Colonic mucosa (tissue), 4 donors: ENCODE results near the gene LNX1. TPM values are rescaled to one million over a fixed set of nuclear protein-coding genes. Genes with fewer than 3 reads are reported as not detected.

ENCODE experiments used
- DNase-seq: peaks from one replicate; pipeline ENCODE4 v3.0.0-alpha.2; 2020
- H3K27ac ChIP-seq: fragments of 200-600 bp; one replicate; pipeline ENCODE4 v1.8.0; 2021
- H3K27me3 ChIP-seq: fragments of 200-600 bp; one replicate; pipeline ENCODE4 v1.8.0; 2021
- H3K36me3 ChIP-seq: fragments of 200-600 bp; one replicate; pipeline ENCODE4 v1.8.0; 2021
- H3K4me1 ChIP-seq: fragments of 200-600 bp; one replicate; pipeline ENCODE4 v1.8.0; 2021; ENCODE audit warnings: mild to moderate bottlenecking
- H3K4me3 ChIP-seq: fragments of 200-600 bp; one replicate; pipeline ENCODE4 v1.8.0; 2021
- H3K9ac ChIP-seq, 2 donors: one replicate each; pipeline ENCODE4 v1.7.0; 2013; ENCODE audit warnings: control low read depth in 2 of 2, low read depth in 2 of 2, low read length in 2 of 2
- H3K9me3 ChIP-seq: fragments of 200-600 bp; one replicate; pipeline ENCODE4 v1.8.0; 2021
- intact Hi-C: fragments of 100-400 bp; cut with DNase I; formaldehyde crosslinking; loops from one replicate; pipeline ENCODE4 v1.14.1; 2022
- total RNA-seq, 2 donors: library from RNA; stranded (reverse); fragmentation: NEBNext Ultra II Directional in 1 of 2; extraction: Animal tissue kit (Norgen Biotek cat#: 25700) in 1 of 2; gene quantifications; one replicate each; pipeline ENCODE4 v1.2.1, GENCODE V29; 2021
- TF ChIP-seq, protein P1 (sequence below): fragments of 200-600 bp; IDR thresholded peaks from one replicate; pipeline ENCODE4 v1.8.0; 2022; ENCODE audit warnings: antibody characterized with exemption, mild to moderate bottlenecking
- donor health status: healthy.
- donor health status: DM: no; HTN: no; CAD: no.
- donor health status: DM: no; HTN: no; CAD: no.

The LNX1 gene
- total RNA-seq, 2 donors from 2014 or later, result 9.7 to 25.0 TPM

DNA sequence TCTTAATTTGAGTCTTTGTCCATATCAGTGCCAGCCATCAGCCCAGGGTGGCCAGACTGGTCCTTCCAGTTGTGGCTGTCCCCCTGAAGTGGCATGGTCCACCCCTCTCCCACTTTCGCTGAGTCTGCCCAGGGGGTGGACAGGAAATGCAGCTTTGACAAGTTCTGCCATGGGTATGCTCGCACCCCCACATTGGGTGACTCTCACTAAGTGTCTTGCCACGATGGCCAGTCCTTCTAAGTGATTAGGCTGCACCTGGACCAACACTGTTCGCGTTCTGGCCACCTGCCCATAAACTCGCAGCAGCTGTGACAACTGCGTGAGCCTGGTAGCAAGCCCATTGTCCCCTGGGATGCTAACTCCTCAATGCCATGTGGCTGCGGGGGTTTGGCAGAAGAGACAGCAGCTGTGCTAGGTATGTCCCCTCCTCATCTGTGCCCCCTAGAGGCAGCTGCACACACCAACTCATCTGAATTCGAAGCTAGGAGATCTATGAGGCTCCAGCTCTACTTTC lies 10.0 kb upstream of the LNX1 start:
- Histone ChIP-seq H3K9me3 (no peaks in the 10 kb centered on the region), H3K4me3 (no peak overlapping the region), H3K36me3 (no peaks in the 10 kb centered on the region), H3K27ac (no peak overlapping the region), H3K4me1 (no peaks in the 10 kb centered on the region), H3K9ac (no peak overlapping the region), H3K27me3 (no peaks in the 10 kb centered on the region)
- intact Hi-C loops, result no loop called here
- TF ChIP-seq, protein P1, sequence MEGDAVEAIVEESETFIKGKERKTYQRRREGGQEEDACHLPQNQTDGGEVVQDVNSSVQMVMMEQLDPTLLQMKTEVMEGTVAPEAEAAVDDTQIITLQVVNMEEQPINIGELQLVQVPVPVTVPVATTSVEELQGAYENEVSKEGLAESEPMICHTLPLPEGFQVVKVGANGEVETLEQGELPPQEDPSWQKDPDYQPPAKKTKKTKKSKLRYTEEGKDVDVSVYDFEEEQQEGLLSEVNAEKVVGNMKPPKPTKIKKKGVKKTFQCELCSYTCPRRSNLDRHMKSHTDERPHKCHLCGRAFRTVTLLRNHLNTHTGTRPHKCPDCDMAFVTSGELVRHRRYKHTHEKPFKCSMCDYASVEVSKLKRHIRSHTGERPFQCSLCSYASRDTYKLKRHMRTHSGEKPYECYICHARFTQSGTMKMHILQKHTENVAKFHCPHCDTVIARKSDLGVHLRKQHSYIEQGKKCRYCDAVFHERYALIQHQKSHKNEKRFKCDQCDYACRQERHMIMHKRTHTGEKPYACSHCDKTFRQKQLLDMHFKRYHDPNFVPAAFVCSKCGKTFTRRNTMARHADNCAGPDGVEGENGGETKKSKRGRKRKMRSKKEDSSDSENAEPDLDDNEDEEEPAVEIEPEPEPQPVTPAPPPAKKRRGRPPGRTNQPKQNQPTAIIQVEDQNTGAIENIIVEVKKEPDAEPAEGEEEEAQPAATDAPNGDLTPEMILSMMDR, result no peak
- DNase-seq, result peak; percentile 45

DNA sequence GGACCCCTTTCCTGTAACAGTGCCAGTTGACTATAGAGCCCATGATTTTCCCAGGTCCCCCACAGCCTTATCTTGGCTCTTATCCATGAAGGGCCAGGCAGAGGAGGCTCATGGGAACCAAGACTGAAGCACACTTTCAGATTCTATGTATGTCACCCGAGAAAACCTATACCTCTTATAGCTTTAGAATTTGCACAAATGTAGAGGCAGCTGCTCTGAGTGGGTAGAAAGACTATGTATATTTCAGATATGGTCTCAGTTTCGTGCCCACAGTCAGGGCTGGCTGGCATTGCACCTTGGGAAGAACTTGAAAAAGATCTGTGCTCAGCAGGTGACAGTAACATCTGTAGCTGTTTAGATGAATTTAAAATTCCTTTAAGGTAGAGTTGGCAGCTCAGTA lies 8.3 kb upstream of the LNX1 start:
- Histone ChIP-seq H3K4me1 (no peaks in the 10 kb centered on the region), H3K27me3 (no peaks in the 10 kb centered on the region), H3K27ac (no peak overlapping the region), H3K9ac (no peak overlapping the region), H3K9me3 (no peaks in the 10 kb centered on the region), H3K36me3 (no peaks in the 10 kb centered on the region), H3K4me3 (no peak overlapping the region)
- no peak for DNase-seq
- TF ChIP-seq, protein P1, result no peak
- intact Hi-C loops, result no loop called here

DNA sequence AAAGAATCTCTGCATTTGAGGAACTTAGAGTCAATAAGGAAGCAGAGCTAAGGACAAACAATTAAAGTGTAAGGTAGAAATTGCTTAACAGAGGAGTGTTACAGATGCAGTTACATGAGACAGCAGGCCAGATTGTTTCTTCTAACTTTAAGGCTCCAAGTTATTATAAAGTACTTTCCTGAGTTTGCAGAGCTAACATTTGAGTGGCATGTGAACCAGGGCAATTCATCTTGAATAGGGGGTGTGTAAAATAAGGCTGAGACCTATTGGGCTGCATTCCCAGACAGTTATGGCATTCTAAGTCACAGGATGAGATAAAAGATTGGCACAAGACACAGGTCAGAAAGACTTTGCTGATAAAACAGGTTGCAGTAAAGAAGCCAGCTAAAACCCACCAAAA lies 7.6 kb upstream of the LNX1 start:
- H3K9me3 ChIP-seq, result no peaks in the 10 kb centered on the region
- TF ChIP-seq, protein P1, result no peak
- H3K9ac ChIP-seq, result no peak overlapping the region
- H3K4me3 ChIP-seq, result no peak overlapping the region
- DNase-seq, result peak; percentile 53
- intact Hi-C loops, result no loop called here
- H3K27me3 ChIP-seq, result no peaks in the 10 kb centered on the region
- H3K27ac ChIP-seq, result no peak overlapping the region
- H3K4me1 ChIP-seq, result no peaks in the 10 kb centered on the region
- no peaks in the 10 kb centered on the region for H3K36me3 ChIP-seq

- Histone ChIP-seq H3K4me3 (no peak overlapping the region), H3K27me3 (no peaks in the 10 kb centered on the region), H3K9me3 (no peaks in the 10 kb centered on the region), H3K36me3 (no peaks in the 10 kb centered on the region), H3K4me1 (no peaks in the 10 kb centered on the region), H3K9ac (no peak overlapping the region), H3K27ac (no peak overlapping the region)
- DNase-seq, result no peak
- intact Hi-C loops, result no loop called here
- TF ChIP-seq, protein P1, result no peak
Measured at GRCh38 chr4:53598483-53598882, 7.2 kb upstream of the LNX1 start.

DNA sequence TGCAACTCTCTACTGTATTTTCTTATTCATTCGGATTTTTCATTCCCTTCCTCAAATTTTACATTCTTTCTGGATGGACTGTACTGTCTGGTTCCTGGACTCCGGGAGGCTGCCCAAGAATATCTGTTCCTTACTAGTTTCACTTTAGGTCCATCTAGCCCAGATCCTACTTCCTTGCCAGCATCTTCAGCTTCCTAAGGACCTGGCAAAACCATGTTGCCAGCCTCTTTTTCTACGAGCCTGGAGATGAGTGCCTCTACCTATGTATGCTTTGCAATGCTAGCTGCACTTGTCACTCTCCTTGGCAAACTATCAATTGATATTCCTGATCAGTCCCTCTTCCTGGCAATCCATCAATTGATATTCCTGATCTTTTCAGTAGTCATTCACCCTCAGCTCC lies 5.6 kb upstream of the LNX1 start:
- Histone ChIP-seq H3K4me1 (no peaks in the 10 kb centered on the region), H3K27ac (no peak overlapping the region), H3K36me3 (no peaks in the 10 kb centered on the region), H3K9ac (no peak overlapping the region), H3K9me3 (no peaks in the 10 kb centered on the region), H3K4me3 (no peak overlapping the region), H3K27me3 (no peaks in the 10 kb centered on the region)
- TF ChIP-seq, protein P1, result no peak
- intact Hi-C loops, result no loop called here
- no peak for DNase-seq

GRCh38 chr4:53595834-53596233 lies 4.5 kb upstream of the LNX1 start:
- intact Hi-C loops, result no loop called here
- no peak for DNase-seq
- Histone ChIP-seq H3K36me3 (no peaks in the 10 kb centered on the region), H3K4me1 (no peaks in the 10 kb centered on the region), H3K27me3 (no peaks in the 10 kb centered on the region), H3K9ac (no peak overlapping the region), H3K9me3 (no peaks in the 10 kb centered on the region), H3K4me3 (no peak overlapping the region), H3K27ac (no peak overlapping the region)
- TF ChIP-seq, protein P1, result no peak
